GM21381 (cell line): ENCODE results near the gene PRR22.

Experiments used
- ATAC-seq: cut with Tn5 transposase; IDR thresholded peaks from one replicate; pipeline ENCODE4 v1.9.1; 2021; ENCODE audit warnings: mild to moderate bottlenecking, moderate library complexity; ENCODE audit not compliant: unreplicated experiment

The PRR22 gene

GRCh38 chr19:5784581-5785147 lies at the start of gene PRR22:
PRR22 (minus strand) TSS chr19:5784746; CDS start chr19:5784660, 86 bp downstream.
- no peak for ATAC-seq

- no peak for ATAC-seq
Observed at GRCh38 chr19:5832527-5833216, 48.1 kb upstream of the PRR22 start.

- no peak for ATAC-seq
Observed at GRCh38 chr19:5832061-5832460, 47.5 kb upstream of the PRR22 start.

GRCh38 chr19:5831159-5831558 lies 46.6 kb upstream of the PRR22 start:
- no peak for ATAC-seq

- no peak for ATAC-seq
Observed at GRCh38 chr19:5829567-5830310, 45.2 kb upstream of the PRR22 start.

- no peak for ATAC-seq
Observed at GRCh38 chr19:5828661-5829566, 44.4 kb upstream of the PRR22 start.

GRCh38 chr19:5827891-5828660 lies 43.5 kb upstream of the PRR22 start:
- ATAC-seq, result peak; percentile 65

- ATAC-seq, result no peak
Observed at GRCh38 chr19:5827342-5827890, 42.9 kb upstream of the PRR22 start.

- no peak for ATAC-seq
Observed at GRCh38 chr19:5826531-5827341, 42.2 kb upstream of the PRR22 start.

GRCh38 chr19:5825178-5825577 lies 40.6 kb upstream of the PRR22 start:
- no peak for ATAC-seq

GRCh38 chr19:5824751-5825150 lies 40.2 kb upstream of the PRR22 start:
- no peak for ATAC-seq

- ATAC-seq, result no peak
Observed at GRCh38 chr19:5823579-5824281, 39.2 kb upstream of the PRR22 start.

GRCh38 chr19:5822181-5822844 lies 37.8 kb upstream of the PRR22 start:
- ATAC-seq, result no peak

- no peak for ATAC-seq
Observed at GRCh38 chr19:5821521-5822180, 37.1 kb upstream of the PRR22 start.

GRCh38 chr19:5820785-5821184 lies 36.2 kb upstream of the PRR22 start:
- ATAC-seq, result no peak

- ATAC-seq, result no peak
Observed at GRCh38 chr19:5818594-5818993, 34.0 kb upstream of the PRR22 start.

GRCh38 chr19:5817218-5817617 lies 32.7 kb upstream of the PRR22 start:
- no peak for ATAC-seq

GRCh38 chr19:5814852-5815246 lies 30.3 kb upstream of the PRR22 start:
- ATAC-seq, result no peak
